K562 (cell line): Measurements from ENCODE around the gene SESN2.

Experiments
- KDM2B ChIP-seq: fragments of 250-450 bp; sonication (Bioruptor Pico); IDR thresholded peaks from 2 replicates; pipeline ENCODE4 v1.8.0; 2021; ENCODE audit warnings: mild to moderate bottlenecking, moderate library complexity
- MXI1 ChIP-seq: IDR thresholded peaks from 2 replicates; pipeline ENCODE4 v1.6.1; 2011; ENCODE audit warnings: low read depth, mild to moderate bottlenecking, improper control_type of control experiment, low read length
- ZBTB7A ChIP-seq: IDR thresholded peaks from 2 replicates; pipeline ENCODE4 v1.6.1; 2011; ENCODE audit warnings: low read depth, mild to moderate bottlenecking, low read length, moderate library complexity, borderline replicate concordance; ENCODE audit not compliant: control insufficient read depth
- ZNF124 ChIP-seq: sonication (generic); formaldehyde crosslinking; IDR thresholded peaks from 2 replicates; pipeline ENCODE4 v1.8.1; 2022; ENCODE audit warnings: missing genetic modification reagents
- TF ChIP-seq, protein P1 (sequence below): sonication (generic); formaldehyde crosslinking; IDR thresholded peaks from 2 replicates; pipeline ENCODE4 v1.8.1; 2022; ENCODE audit warnings: missing genetic modification reagents

DNA sequence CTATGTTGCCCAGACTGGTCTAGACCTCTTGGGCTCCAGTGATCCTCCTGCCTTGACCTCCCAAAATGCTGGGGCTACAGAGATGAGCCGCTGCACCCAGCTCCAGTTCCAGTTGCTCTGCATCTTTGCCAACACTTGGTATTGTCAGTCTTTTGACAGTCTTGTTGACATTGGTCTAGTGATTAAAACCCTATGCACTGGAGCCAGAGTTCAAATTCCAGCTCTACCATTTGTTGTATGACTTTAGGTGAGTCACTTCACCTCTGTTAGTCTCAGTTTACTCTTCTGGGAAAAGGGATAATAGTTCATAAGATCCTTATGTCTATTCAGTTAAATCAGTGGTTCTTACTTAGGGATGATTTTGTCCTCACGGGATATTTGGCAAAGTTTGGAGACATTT is 36.6 kb downstream of the SESN2 start:
- TF ChIP-seq ZBTB7A (no peak), MXI1 (no peak), KDM2B (CRISPR knock-in tag) (no peak), ZNF124 (CRISPR knock-in tag) (no peak)
- TF ChIP-seq, protein P1, sequence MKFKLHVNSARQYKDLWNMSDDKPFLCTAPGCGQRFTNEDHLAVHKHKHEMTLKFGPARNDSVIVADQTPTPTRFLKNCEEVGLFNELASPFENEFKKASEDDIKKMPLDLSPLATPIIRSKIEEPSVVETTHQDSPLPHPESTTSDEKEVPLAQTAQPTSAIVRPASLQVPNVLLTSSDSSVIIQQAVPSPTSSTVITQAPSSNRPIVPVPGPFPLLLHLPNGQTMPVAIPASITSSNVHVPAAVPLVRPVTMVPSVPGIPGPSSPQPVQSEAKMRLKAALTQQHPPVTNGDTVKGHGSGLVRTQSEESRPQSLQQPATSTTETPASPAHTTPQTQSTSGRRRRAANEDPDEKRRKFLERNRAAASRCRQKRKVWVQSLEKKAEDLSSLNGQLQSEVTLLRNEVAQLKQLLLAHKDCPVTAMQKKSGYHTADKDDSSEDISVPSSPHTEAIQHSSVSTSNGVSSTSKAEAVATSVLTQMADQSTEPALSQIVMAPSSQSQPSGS (CRISPR knock-in tag): no peak
